ENCODE results near the gene SEPTIN12.

The SEPTIN12 gene

GRCh38 chr16:4777339-4778049, 10.7 kb downstream of the SEPTIN12 start (continued):
- TF ChIP-seq ISL1 (CRISPR knock-in tag; IDR thresholded peaks at IDR 0.05) (no peak), CSDC2 (CRISPR knock-in tag; IDR thresholded peaks at IDR 0.05) (no peak), BACH2 (CRISPR knock-in tag; IDR thresholded peaks at IDR 0.05; ENCODE audit: borderline replicate concordance) (no peak), RARB (CRISPR knock-in tag; IDR thresholded peaks at IDR 0.05) (no peak), PATZ1 (CRISPR knock-in tag; IDR thresholded peaks at IDR 0.05; ENCODE audit: borderline replicate concordance) (no peak)

- TF ChIP-seq ZNF565 (CRISPR knock-in tag; conservative IDR thresholded peaks at IDR 0.05; ENCODE audit: low read depth) = no peak
- no peak for TF ChIP-seq CSDC2 (CRISPR knock-in tag; IDR thresholded peaks at IDR 0.05)
- TF ChIP-seq ISL1 (CRISPR knock-in tag; IDR thresholded peaks at IDR 0.05) = no peak
- TF ChIP-seq ZFP30 (CRISPR knock-in tag; IDR thresholded peaks at IDR 0.05) = no peak
- no peak for TF ChIP-seq CREB5 (CRISPR knock-in tag; IDR thresholded peaks at IDR 0.05; ENCODE audit: low read depth)
- no peak for TF ChIP-seq ESRRG (CRISPR knock-in tag; IDR thresholded peaks at IDR 0.05)
- no peak for ATAC-seq
These were observed 11.9 kb downstream of the SEPTIN12 start for GRCh38 chr16:4776141-4776705.

GRCh38 chr16:4775005-4775404, 13.1 kb downstream of the SEPTIN12 start:
- no peak for ATAC-seq

GRCh38 chr16:4772351-4772750, 15.8 kb downstream of the SEPTIN12 start:
- no peak for ATAC-seq
- TF ChIP-seq GLIS3 (CRISPR knock-in tag; IDR thresholded peaks at IDR 0.05) (no peak), ARNTL (CRISPR knock-in tag; IDR thresholded peaks at IDR 0.05; ENCODE audit: borderline replicate concordance, low read depth) (no peak), CSDC2 (CRISPR knock-in tag; IDR thresholded peaks at IDR 0.05) (no peak)

More at GRCh38 chr16:4775005-4775404, 13.1 kb downstream of the SEPTIN12 start:
- TF ChIP-seq RARB (CRISPR knock-in tag; IDR thresholded peaks at IDR 0.05) = no peak
- TF ChIP-seq GLIS3 (CRISPR knock-in tag; IDR thresholded peaks at IDR 0.05) = no peak
- TF ChIP-seq TOX (CRISPR knock-in tag; IDR thresholded peaks at IDR 0.05; ENCODE audit: borderline replicate concordance) = no peak

GRCh38 chr16:4771646-4772045, 16.5 kb downstream of the SEPTIN12 start:
- ATAC-seq = no peak
- TF ChIP-seq GLIS3 (CRISPR knock-in tag; IDR thresholded peaks at IDR 0.05) = no peak
- TF ChIP-seq SNAI2 (CRISPR knock-in tag; IDR thresholded peaks at IDR 0.05) = no peak
- TF ChIP-seq TCF4 (CRISPR knock-in tag; IDR thresholded peaks at IDR 0.05; ENCODE audit: borderline replicate concordance) = peak; percentile 86; the same call in 1 of the 2 replicates
- TF ChIP-seq OSR1 (CRISPR knock-in tag; IDR thresholded peaks at IDR 0.05) = no peak
- no peak for TF ChIP-seq BACH2 (CRISPR knock-in tag; IDR thresholded peaks at IDR 0.05; ENCODE audit: borderline replicate concordance)
- no peak for TF ChIP-seq CREB5 (CRISPR knock-in tag; IDR thresholded peaks at IDR 0.05; ENCODE audit: low read depth)
- no peak for TF ChIP-seq ARNTL (CRISPR knock-in tag; IDR thresholded peaks at IDR 0.05; ENCODE audit: borderline replicate concordance, low read depth)
- TF ChIP-seq ZNF70 (CRISPR knock-in tag; IDR thresholded peaks at IDR 0.05) = peak; percentile 93
- TF ChIP-seq ZNF565 (CRISPR knock-in tag; conservative IDR thresholded peaks at IDR 0.05; ENCODE audit: low read depth) = no peak
- no peak for TF ChIP-seq ESRRG (CRISPR knock-in tag; IDR thresholded peaks at IDR 0.05)
- TF ChIP-seq ISL1 (CRISPR knock-in tag; IDR thresholded peaks at IDR 0.05) = no peak
- no peak for TF ChIP-seq CSDC2 (CRISPR knock-in tag; IDR thresholded peaks at IDR 0.05)
- no peak for TF ChIP-seq PPARA (CRISPR knock-in tag; IDR thresholded peaks at IDR 0.05; ENCODE audit: borderline replicate concordance)
- TF ChIP-seq PATZ1 (CRISPR knock-in tag; IDR thresholded peaks at IDR 0.05; ENCODE audit: borderline replicate concordance) = no peak
- no peak for TF ChIP-seq ZFP3 (CRISPR knock-in tag; IDR thresholded peaks at IDR 0.05)
